HG02623 (cell line): ENCODE data around the gene VSIG8.

Experiments
- ATAC-seq: cut with Tn5 transposase; IDR thresholded peaks from one replicate; pipeline ENCODE4 v1.9.1; 2021; ENCODE audit warnings: moderate library complexity; ENCODE audit not compliant: unreplicated experiment

Gene VSIG8

GRCh38 chr1:159859767-159860322 lies 2.6 kb downstream of the VSIG8 start:
- no peak for ATAC-seq

GRCh38 chr1:159857889-159858288 lies 4.6 kb downstream of the VSIG8 start:
- ATAC-seq: no peak

GRCh38 chr1:159856576-159856975 lies 5.9 kb downstream of the VSIG8 start:
- no peak for ATAC-seq

GRCh38 chr1:159855709-159856108 lies 6.7 kb downstream of the VSIG8 start:
- ATAC-seq: no peak

GRCh38 chr1:159854693-159855192 lies 7.7 kb downstream of the VSIG8 start:
- peak; percentile 72 for ATAC-seq

- ATAC-seq: no peak
Measured at GRCh38 chr1:159854116-159854692, 8.3 kb downstream of the VSIG8 start.

- no peak for ATAC-seq
Measured at GRCh38 chr1:159853417-159854115, 8.9 kb downstream of the VSIG8 start.

- ATAC-seq: no peak
Measured at GRCh38 chr1:159851407-159851806, 11.1 kb downstream of the VSIG8 start.

- no peak for ATAC-seq
Measured at GRCh38 chr1:159849626-159850366, 12.7 kb downstream of the VSIG8 start.

- ATAC-seq: no peak
Measured at GRCh38 chr1:159848326-159848725, 14.1 kb downstream of the VSIG8 start.

GRCh38 chr1:159847231-159847630 lies 15.2 kb downstream of the VSIG8 start:
- ATAC-seq: no peak

GRCh38 chr1:159845751-159846629 lies 16.5 kb downstream of the VSIG8 start:
- no peak for ATAC-seq

- no peak for ATAC-seq
Measured at GRCh38 chr1:159843459-159843858, 19.0 kb downstream of the VSIG8 start.

- ATAC-seq: no peak
Measured at GRCh38 chr1:159841749-159842148, 20.7 kb downstream of the VSIG8 start.

GRCh38 chr1:159839116-159839849 lies 23.2 kb downstream of the VSIG8 start:
- ATAC-seq: peak; percentile 67

GRCh38 chr1:159838715-159839114 lies 23.7 kb downstream of the VSIG8 start:
- peak; percentile 41 for ATAC-seq

- ATAC-seq: no peak
Measured at GRCh38 chr1:159835862-159836525, 26.5 kb downstream of the VSIG8 start.

GRCh38 chr1:159835356-159835755 lies 27.1 kb downstream of the VSIG8 start:
- ATAC-seq: no peak

GRCh38 chr1:159832309-159832708 lies 30.1 kb downstream of the VSIG8 start:
- no peak for ATAC-seq
